OCI-LY7 (cell line): ENCODE results near the gene P3H3.

Experiments used
- CTCF ChIP-seq: fragments of 200-600 bp; sonication (generic); conservative IDR thresholded peaks from 2 replicates; pipeline ENCODE4 v1.5.1; 2014; ENCODE audit warnings: mild to moderate bottlenecking, antibody characterized with exemption, low read length, moderate library complexity, mixed read lengths
- EZH2phosphoT487 ChIP-seq: fragments of 200-600 bp; sonication (generic); IDR thresholded peaks from 2 replicates; pipeline ENCODE4 v1.6.1; 2018; ENCODE audit warnings: low read depth, borderline replicate concordance, mild to moderate bottlenecking, mixed run types, antibody characterized with exemption, low read length, moderate library complexity, mixed read lengths

- TF ChIP-seq CTCF (no peak), EZH2phosphoT487 (no peak)
Observed at GRCh38 chr12:6791931-6792520, 36.2 kb upstream of the P3H3 start.
